Keratinocyte (primary cell): ENCODE data around the gene PIM2. TPM values are rescaled to one million over a fixed set of nuclear protein-coding genes. Genes with fewer than 3 reads are reported as not detected.

ENCODE experiments used
- DNase-seq: peaks from one replicate; pipeline ENCODE4 v3.0.0-alpha.2; 2011; ENCODE audit warnings: low read depth, missing footprints, low spot score
- FAIRE-seq: peaks from 2 replicates; lab custom pipeline; 2011; peaks lifted over from hg19 to GRCh38; lab: Jason Lieb, UNC
- H2AFZ ChIP-seq: 2 replicates; pipeline ENCODE4 v1.6.0; 2012; ENCODE audit warnings: low read length, control low read depth, inconsistent platforms; ENCODE audit not compliant: control insufficient read depth
- H3K27ac ChIP-seq: 2 replicates; pipeline ENCODE4 v1.5.1; 2011; ENCODE audit warnings: low read length; ENCODE audit not compliant: control insufficient read depth, insufficient read depth
- H3K27me3 ChIP-seq: 3 replicates; pipeline ENCODE4 v1.6.0; 2011; ENCODE audit warnings: low read length; ENCODE audit not compliant: control insufficient read depth, insufficient read depth; ENCODE audit errors: extremely low read depth
- H3K36me3 ChIP-seq, 2 experiments: 2 replicates in 1 of 2; 3 replicates in 1 of 2; pipeline ENCODE4 v1.5.1; 2011; ENCODE audit warnings: low read length in 2 of 2, mild to moderate bottlenecking in 1 of 2; ENCODE audit not compliant: control insufficient read depth in 2 of 2, insufficient read depth in 2 of 2; ENCODE audit errors: extremely low read depth in 1 of 2
- H3K4me1 ChIP-seq: 3 replicates; pipeline ENCODE4 v1.5.1; 2011; ENCODE audit warnings: low read length; ENCODE audit not compliant: control insufficient read depth, insufficient read depth; ENCODE audit errors: extremely low read depth
- H3K4me2 ChIP-seq: 3 replicates; pipeline ENCODE4 v1.6.0; 2011; ENCODE audit warnings: low read depth, low read length; ENCODE audit not compliant: control insufficient read depth, insufficient read depth; ENCODE audit errors: extremely low read depth
- H3K4me3 ChIP-seq, 3 experiments: fragments of 200-600 bp in 1 of 3; sonication (generic) in 1 of 3; 2 replicates in 2 of 3; 3 replicates in 1 of 3; pipeline ENCODE4 v1.5.1; 2011 to 2016; ENCODE audit warnings: low read length in 3 of 3, mild to moderate bottlenecking in 3 of 3, control low read depth in 2 of 3, inconsistent platforms in 1 of 3, low read depth in 1 of 3, mixed read lengths in 1 of 3, mixed run types in 1 of 3, moderate library complexity in 1 of 3; ENCODE audit not compliant: control insufficient read depth in 2 of 3, insufficient read depth in 2 of 3; ENCODE audit errors: extremely low read depth in 1 of 3
- H3K79me2 ChIP-seq: 2 replicates; pipeline ENCODE4 v1.6.0; 2012; ENCODE audit warnings: low read length; ENCODE audit not compliant: control insufficient read depth, insufficient read depth
- H3K9ac ChIP-seq: 3 replicates; pipeline ENCODE4 v1.6.0; 2011; ENCODE audit warnings: low read length; ENCODE audit not compliant: control insufficient read depth, insufficient read depth; ENCODE audit errors: extremely low read depth
- H3K9me1 ChIP-seq: 3 replicates; pipeline ENCODE4 v1.6.0; 2011; ENCODE audit warnings: low read length; ENCODE audit not compliant: control insufficient read depth, insufficient read depth; ENCODE audit errors: extremely low read depth
- H3K9me3 ChIP-seq: 2 replicates; pipeline ENCODE4 v1.5.1; 2012; ENCODE audit warnings: low read depth, low read length; ENCODE audit not compliant: control insufficient read depth
- H4K20me1 ChIP-seq: 3 replicates; pipeline ENCODE4 v1.6.0; 2011; ENCODE audit warnings: low read length; ENCODE audit not compliant: control insufficient read depth, insufficient read depth; ENCODE audit errors: extremely low read depth
- EZH2 ChIP-seq: IDR thresholded peaks from one replicate; pipeline ENCODE4 v1.6.1; 2012; ENCODE audit warnings: inconsistent platforms, mild to moderate bottlenecking, low read length, moderate library complexity
- dilution Hi-C: fragments of 300-500 bp; cut with MboI; formaldehyde crosslinking; loops from one replicate; pipeline ENCODE4 v1.7.0; 2020; ENCODE audit warnings: low sequenced_read_pairs; ENCODE audit not compliant: extremely low pct_ligation_motif_present
- polyA plus RNA-seq, 5 experiments: library from polyadenylated mRNA; depleted of rRNA in 3 of 5; stranded (reverse) in 3 of 5; stranded (forward) in 1 of 5; unstranded in 1 of 5; fragments of >200 nt; gene quantifications; 1 replicate in 1 of 5; 2 replicates in 3 of 5; 3 replicates in 1 of 5; pipeline versions ENCODE4 v1.2.1 to v1.2.3, GENCODE V29; 2011 to 2012; ENCODE audit warnings: missing spikeins in 2 of 5, low read depth in 1 of 5, low replicate concordance in 1 of 5
- TF ChIP-seq, protein P1 (sequence below), 3 experiments: IDR thresholded peaks in 1 of 3; conservative IDR thresholded peaks in 1 of 3; optimal IDR thresholded peaks in 1 of 3; 2 replicates in 2 of 3; 3 replicates in 1 of 3; pipeline versions ENCODE3 to v1.5.1; 2011; ENCODE audit warnings: low read length in 3 of 3, mild to moderate bottlenecking in 3 of 3, moderate library complexity in 2 of 3, control low read depth in 1 of 3, inconsistent platforms in 1 of 3; ENCODE audit not compliant: insufficient read depth in 2 of 3; ENCODE audit errors: extremely low read depth in 1 of 3

Gene PIM2
- polyA plus RNA-seq, 1 donor (not counting 4 experiments of a cell fraction or from before 2014, with no cell fraction given) = 9.9 TPM

DNA sequence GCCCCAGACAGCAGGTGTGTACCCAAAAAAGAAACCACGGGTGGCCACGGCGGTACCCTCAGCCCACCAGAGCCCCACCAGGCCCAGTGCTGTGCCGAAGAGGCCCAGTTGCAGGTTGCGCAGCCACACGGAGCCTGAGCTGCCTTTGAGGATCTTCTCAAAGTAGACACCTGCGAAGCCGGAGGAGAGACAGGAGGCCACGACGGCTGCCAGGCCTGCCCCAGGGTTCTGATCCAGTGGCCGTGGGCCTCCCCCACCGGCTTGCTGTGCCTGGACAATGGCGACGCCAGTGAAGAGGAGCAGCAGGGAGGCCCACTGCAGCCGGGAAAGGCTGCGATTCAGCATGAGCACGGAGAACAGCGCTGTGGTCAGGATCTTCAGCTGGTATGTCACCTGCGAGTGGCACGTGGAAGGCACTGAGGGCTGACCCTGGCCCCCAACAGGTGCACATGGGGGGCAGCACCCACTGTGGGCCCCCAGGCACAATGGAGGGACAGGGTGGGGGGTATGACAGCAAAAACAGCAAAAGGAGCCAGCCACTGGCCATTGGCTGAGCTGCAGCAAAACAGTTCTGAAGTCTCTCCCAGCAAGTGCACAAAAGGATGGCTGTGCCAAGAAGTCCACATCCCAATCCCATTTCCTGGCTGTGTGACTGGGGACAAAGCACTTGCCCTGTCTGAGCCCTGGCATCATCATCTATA lies 13.6 kb downstream of the PIM2 start:
- no peaks in the 10 kb centered on the region for H3K9me1 ChIP-seq
- TF ChIP-seq, protein P1, sequence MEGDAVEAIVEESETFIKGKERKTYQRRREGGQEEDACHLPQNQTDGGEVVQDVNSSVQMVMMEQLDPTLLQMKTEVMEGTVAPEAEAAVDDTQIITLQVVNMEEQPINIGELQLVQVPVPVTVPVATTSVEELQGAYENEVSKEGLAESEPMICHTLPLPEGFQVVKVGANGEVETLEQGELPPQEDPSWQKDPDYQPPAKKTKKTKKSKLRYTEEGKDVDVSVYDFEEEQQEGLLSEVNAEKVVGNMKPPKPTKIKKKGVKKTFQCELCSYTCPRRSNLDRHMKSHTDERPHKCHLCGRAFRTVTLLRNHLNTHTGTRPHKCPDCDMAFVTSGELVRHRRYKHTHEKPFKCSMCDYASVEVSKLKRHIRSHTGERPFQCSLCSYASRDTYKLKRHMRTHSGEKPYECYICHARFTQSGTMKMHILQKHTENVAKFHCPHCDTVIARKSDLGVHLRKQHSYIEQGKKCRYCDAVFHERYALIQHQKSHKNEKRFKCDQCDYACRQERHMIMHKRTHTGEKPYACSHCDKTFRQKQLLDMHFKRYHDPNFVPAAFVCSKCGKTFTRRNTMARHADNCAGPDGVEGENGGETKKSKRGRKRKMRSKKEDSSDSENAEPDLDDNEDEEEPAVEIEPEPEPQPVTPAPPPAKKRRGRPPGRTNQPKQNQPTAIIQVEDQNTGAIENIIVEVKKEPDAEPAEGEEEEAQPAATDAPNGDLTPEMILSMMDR (optimal IDR thresholded peaks at IDR 0.05 in 1 of 3, IDR thresholded peaks at IDR 0.05 in 1 of 3, conservative IDR thresholded peaks at IDR 0.05 in 1 of 3; ENCODE audit: extremely low read depth in 1 of 3, insufficient read depth in 2 of 3, low read length in 3 of 3) = no peak
- no peak for TF ChIP-seq EZH2
- DNase-seq (no peak), FAIRE-seq (no peak)
- H3K9me3 ChIP-seq = peaks cover 2% of the 10 kb centered on the region
- H3K27me3 ChIP-seq = no peaks in the 10 kb centered on the region
- peaks cover 21% of the 10 kb centered on the region for H3K79me2 ChIP-seq
- no peak overlapping the region for H3K4me2 ChIP-seq
- no peaks in the 10 kb centered on the region for H3K4me1 ChIP-seq
- H3K9ac ChIP-seq = no peak overlapping the region
- peaks cover 3% of the 10 kb centered on the region for H4K20me1 ChIP-seq
- no peak overlapping the region for H2AFZ ChIP-seq
- H3K36me3 ChIP-seq = peaks cover 12 to 23% of the 10 kb centered on the region in 2 experiments
- no peak overlapping the region for H3K27ac ChIP-seq
- no peak overlapping the region for H3K4me3 ChIP-seq
- dilution Hi-C loops = no loop called here

DNA sequence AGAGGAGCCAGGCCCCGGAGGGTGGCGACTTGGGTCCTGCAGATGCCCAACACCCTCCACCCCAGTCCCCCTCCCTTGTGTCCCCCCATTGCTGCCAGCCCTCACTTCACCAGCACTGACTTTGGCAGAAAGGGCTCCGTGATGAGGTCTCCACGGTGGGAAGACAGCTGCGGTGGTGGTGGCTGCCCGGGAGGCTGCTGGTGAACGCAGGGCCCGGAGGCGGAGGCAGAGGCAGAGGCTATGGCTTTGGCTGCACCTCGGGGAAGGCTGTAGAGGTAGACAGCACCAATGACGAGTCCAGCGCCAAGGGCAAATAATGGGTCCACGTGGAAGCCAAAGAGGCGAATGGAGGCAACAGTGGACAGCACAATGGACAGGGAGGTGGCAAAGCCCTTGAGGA lies 14.2 kb downstream of the PIM2 start:
- Histone ChIP-seq H4K20me1 (peaks cover 3% of the 10 kb centered on the region), H2AFZ (no peak overlapping the region), H3K9me3 (peaks cover 2% of the 10 kb centered on the region), H3K9ac (no peak overlapping the region), H3K4me2 (no peak overlapping the region), H3K4me3 (no peak overlapping the region), H3K79me2 (peaks cover 17% of the 10 kb centered on the region), H3K9me1 (no peaks in the 10 kb centered on the region), H3K36me3 (peaks cover 12 to 23% of the 10 kb centered on the region in 2 experiments), H3K4me1 (peaks cover under 1% of the 10 kb centered on the region), H3K27ac (no peak overlapping the region), H3K27me3 (no peaks in the 10 kb centered on the region)
- no peak for TF ChIP-seq EZH2
- TF ChIP-seq, protein P1 (optimal IDR thresholded peaks at IDR 0.05 in 1 of 3, IDR thresholded peaks at IDR 0.05 in 1 of 3, conservative IDR thresholded peaks at IDR 0.05 in 1 of 3; ENCODE audit: extremely low read depth in 1 of 3, insufficient read depth in 2 of 3, low read length in 3 of 3) = no peak
- dilution Hi-C loops = no loop called here
- DNase-seq (no peak), FAIRE-seq (no peak)
